NCI-H1930 (cell line): ENCODE data around the gene ATP2C2.
"Not testable (repeated sequence)": the region's sequence is repeated elsewhere in the genome, so short reads cannot be mapped to it uniquely, and the experiment has no call there.

ENCODE experiments used
- DNase-seq, 2 experiments: peaks; one replicate each; lab custom pipeline; 2025; lab: John Stamatoyannopoulos, UW

ATP2C2 gene

GRCh38 chr16:84421081-84421937 lies 53.0 kb downstream of the ATP2C2 start:
- DNase-seq = no peak

- DNase-seq = no peak
These were observed 53.5 kb downstream of the ATP2C2 start for GRCh38 chr16:84421938-84422220.

- no peak for DNase-seq
These were observed 55.1 kb downstream of the ATP2C2 start for GRCh38 chr16:84423416-84423837.

DNA sequence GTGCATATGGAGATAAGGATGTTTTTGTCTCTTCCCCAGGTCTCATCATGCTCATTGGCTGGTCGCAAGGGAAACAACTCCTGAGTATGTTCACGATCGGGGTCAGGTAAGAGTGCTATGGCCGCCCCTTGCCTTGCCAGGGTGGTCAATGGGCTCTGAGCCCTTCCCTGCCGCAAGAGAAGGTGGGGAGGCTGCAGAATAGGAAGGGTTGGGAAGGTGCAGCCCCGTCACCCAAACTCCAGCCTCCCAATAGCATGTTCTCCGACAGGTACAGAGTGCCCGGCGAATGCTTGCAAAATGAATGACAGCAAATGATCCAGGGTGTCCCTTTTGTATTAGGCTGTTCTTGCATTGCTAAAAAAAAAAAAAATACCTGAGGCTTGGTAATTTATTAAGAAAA lies 57.4 kb downstream of the ATP2C2 start:
- no peak for DNase-seq

DNA sequence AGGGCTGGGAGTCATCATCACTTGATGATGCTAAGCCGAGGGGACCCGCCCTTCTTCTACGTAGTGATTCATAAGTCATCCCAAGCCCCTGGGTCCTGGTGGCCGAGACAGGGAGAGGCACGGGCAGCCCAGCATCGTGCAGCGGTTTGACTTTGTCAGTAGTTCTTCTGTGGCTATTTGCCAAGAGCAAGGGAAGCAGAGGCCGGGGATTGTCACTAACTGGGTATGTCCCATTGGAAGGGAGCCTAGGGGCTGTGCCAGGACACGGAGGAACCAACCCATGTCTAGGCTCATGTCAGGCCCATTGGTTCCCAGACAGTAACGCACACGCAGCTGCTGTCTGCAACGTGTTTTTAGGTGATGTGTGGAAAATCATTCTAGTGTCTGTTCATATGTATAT lies 58.5 kb downstream of the ATP2C2 start:
- no peak for DNase-seq

DNA sequence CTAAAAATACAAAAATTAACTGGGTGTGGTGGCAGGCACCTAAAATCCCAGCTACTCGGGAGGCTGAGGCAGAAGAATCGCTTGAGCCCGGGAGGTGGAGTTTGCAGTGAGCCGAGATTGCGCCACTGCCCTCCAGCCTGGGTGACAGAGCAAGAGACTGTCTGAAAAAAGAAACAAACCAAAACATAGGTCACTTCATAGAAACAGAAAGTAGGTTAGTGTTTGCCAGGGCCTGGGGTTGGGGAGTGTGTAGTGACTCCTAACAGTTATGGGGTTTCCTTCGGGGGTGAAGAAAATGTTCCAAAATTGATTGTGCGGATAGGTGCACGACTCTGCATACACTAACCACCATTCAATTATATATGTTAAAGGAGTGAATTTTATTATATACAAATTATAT lies 59.2 kb downstream of the ATP2C2 start:
- DNase-seq = no peak

GRCh38 chr16:84430860-84431259 lies 62.5 kb downstream of the ATP2C2 start:
- no peak for DNase-seq

- no peak for DNase-seq
These were observed 66.5 kb downstream of the ATP2C2 start for GRCh38 chr16:84434800-84435199.

- DNase-seq = no peak
These were observed 67.9 kb downstream of the ATP2C2 start for GRCh38 chr16:84436196-84436595.

DNA sequence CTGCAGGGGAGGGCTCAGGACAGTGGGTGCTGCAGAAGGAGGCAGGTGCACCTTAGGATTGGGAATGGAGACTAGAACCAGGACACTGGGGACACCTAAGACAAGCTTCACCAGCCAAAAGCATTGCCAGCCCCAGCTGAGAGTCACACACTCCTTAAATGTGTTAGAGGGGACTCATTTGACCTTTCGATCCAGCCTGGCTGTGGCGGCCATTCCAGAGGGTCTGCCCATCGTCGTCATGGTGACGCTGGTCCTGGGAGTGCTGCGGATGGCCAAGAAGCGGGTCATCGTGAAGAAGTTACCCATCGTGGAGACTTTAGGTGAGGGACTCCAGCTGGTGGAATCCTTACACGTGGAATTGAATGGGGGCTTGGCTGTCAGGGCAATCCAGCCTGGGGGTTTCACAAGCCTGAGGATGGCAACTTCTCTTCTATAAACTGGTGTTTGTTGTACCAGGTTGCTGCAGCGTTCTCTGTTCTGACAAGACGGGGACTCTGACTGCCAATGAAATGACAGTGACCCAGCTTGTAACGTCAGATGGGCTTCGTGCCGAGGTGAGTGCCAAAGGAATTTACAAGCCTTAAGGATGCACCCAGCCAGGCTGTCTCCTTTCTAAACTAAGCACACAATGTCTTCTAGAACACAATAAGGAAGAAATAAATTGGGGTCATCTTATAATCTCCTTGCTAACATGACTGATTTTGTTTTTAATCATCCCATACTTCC lies 70.8 kb downstream of the ATP2C2 start:
- DNase-seq = no peak

GRCh38 chr16:84442416-84443145 lies 74.2 kb downstream of the ATP2C2 start:
- DNase-seq = no peak

GRCh38 chr16:84443166-84443802 lies 74.9 kb downstream of the ATP2C2 start:
- DNase-seq = no peak

DNA sequence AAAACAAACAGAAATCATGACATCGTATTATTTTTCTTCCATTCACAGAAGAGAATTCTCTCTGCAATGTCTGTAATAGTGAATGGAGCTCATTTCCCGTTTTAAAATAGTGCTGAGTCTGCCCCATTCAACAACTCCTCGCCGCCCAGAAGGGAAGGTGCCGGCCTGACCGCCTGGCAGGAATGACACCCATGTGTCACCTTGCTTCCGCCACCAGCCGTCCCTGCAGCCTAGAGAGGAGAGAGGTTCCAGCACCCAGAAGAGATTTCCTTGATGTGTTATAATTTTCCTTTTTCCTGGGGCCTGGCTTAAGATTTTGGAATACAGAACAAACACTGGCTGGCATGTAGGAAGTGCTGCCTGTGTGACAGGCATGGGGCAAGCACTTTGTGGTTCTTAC lies 76.1 kb downstream of the ATP2C2 start:
- no peak for DNase-seq

GRCh38 chr16:84446084-84446483 lies 77.7 kb downstream of the ATP2C2 start:
- no peak for DNase-seq

DNA sequence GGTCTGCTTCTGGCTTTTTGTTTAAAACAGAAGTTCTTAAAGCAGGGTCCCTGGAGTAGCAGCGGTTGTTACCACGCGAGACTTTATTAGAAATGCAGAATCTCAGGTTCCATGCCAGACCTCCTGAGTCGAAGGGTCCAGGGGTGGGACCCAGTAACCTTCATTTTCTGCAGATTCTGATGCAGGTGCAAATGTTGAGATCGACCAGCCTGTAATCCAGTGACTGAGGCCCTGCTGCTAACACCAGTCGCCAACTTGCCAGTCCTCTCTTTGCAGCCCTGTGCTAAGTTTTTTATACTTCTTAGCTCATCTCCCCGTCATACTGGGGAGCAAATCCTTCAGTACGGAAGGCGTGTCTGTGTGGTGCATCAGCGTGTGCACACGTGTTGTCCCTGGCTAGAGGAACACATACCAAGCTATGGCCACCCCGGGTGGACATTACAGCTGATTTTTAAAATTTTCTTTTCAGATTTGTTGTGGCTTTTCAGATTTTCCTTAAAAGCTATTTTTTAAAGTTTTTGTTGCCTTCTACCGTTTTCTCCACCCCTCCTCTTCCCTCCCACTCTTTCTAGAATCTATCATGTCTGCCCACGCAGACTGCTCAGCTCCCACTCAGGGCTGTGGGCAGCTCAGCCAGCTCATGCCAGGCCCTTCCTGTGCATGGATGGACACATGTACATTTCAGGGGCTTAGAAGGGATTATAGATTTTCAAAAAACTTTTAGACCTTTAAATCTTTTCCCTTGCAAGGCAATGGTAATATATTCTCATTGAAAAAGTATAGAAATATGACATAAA lies 78.5 kb downstream of the ATP2C2 start:
- no peak for DNase-seq

- DNase-seq = no peak
These were observed 80.1 kb downstream of the ATP2C2 start for GRCh38 chr16:84448444-84448843.

GRCh38 chr16:84449156-84450140 lies 81.1 kb downstream of the ATP2C2 start:
- DNase-seq = no peak

- DNase-seq = no peak
These were observed 82.0 kb downstream of the ATP2C2 start for GRCh38 chr16:84450176-84450865.

GRCh38 chr16:84451010-84451676 lies 82.8 kb downstream of the ATP2C2 start:
- not testable (repeated sequence) for DNase-seq
